Measurements from ENCODE around the gene KCNK5. TPM values are rescaled to one million over a fixed set of nuclear protein-coding genes. Genes with fewer than 3 reads are reported as not detected.
A peak's percentile ranks its signal among the peaks of the same experiment; 100 is the strongest.

Gene KCNK5
- total and polyA plus RNA-seq, 2 of the 8 experiments (the other 6 are each of a cell fraction or from before 2014, with no cell fraction given), result 20.9 to 44.3 TPM

GRCh38 chr6:39243809-39244208 lies 14.5 kb upstream of the KCNK5 start:
- no peak overlapping the region for H3K56ac ChIP-seq (replicated peaks; ENCODE audit: insufficient read length, low read depth, low read length)
- FAIRE-seq (no peak), DNase-seq (ENCODE audit: low read depth in 1 of 2, low spot score in 2 of 2) (no peak)
- H3K79me2 ChIP-seq (ENCODE audit: control insufficient read depth in 1 of 2, insufficient read depth in 2 of 2, low read length in 2 of 2), result no peaks in the 10 kb centered on the region
- H3K23me2 ChIP-seq (ENCODE audit: low read depth, low read length), result no peaks in the 10 kb centered on the region
- no peak overlapping the region for H3K27ac ChIP-seq (ENCODE audit: low read depth, low read length)
- 85% methylated on average over 9 of the region's 9 CpGs; no CpG with 5 or more reads in 1 of the 2 experiments for WGBS, 2 experiments (ENCODE audit: extremely low coverage in 1 of 2, insufficient coverage in 1 of 2, insufficient read length in 1 of 2, insufficient replicate concordance in 2 of 2, low coverage in 1 of 2, low lambda C conversion rate in 2 of 2, missing lambda C conversion rate in 1 of 2)
- no peaks in the 10 kb centered on the region for H4K20me1 ChIP-seq (replicated peaks in 1 of 2; ENCODE audit: control insufficient read depth in 1 of 2, insufficient read depth in 2 of 2, low read length in 2 of 2)
- CTCF ChIA-PET (ENCODE audit: partially characterized antibody), result interaction anchor here (0.7 to 72.8 kb wide), 11 partner anchors 9 to 270 kb away, joined by 3 to 1738 read pairs (median 4); partner anchors contain the start of gene KCNK17
- no peak overlapping the region; a peak in 1 of 7 replicates for H3K9ac ChIP-seq (replicated peaks in 1 of 4; ENCODE audit: extremely low read depth in 1 of 4, low read depth in 3 of 4, low read length in 3 of 4)
- no peak overlapping the region for H4K8ac ChIP-seq (ENCODE audit: extremely low read depth, insufficient read depth, low read length)
- no peak overlapping the region for H3K4me2 ChIP-seq (ENCODE audit: insufficient read depth in 1 of 2, low read depth in 2 of 2, low read length in 2 of 2)
- H3K9me3 ChIP-seq (ENCODE audit: insufficient read depth in 2 of 2, low read depth in 1 of 2, low read length in 1 of 2), result no peaks in the 10 kb centered on the region
- peak overlapping the region; percentile 19; the same call in 1 of the 2 replicates for H2BK15ac ChIP-seq (ENCODE audit: low read length)
- POLR2A ChIA-PET (ENCODE audit: partially characterized antibody), result interaction anchor here (1.2 to 2.2 kb wide), 3 partner anchors 14 to 30 kb away, joined by 3 to 9 read pairs (median 3); partner anchors contain the start of gene KCNK5
- no peak overlapping the region for H2AK5ac ChIP-seq (ENCODE audit: low read depth, low read length)
- H3K27me3 ChIP-seq (replicated peaks in 1 of 4; ENCODE audit: control insufficient read depth in 3 of 4, extremely low read depth in 1 of 4, insufficient read depth in 3 of 4, low read length in 3 of 4), result no peaks in the 10 kb centered on the region; a peak in 1 of 7 replicates
- H3K14ac ChIP-seq (ENCODE audit: insufficient read length), result no peak overlapping the region
- no peak overlapping the region for H2BK20ac ChIP-seq (ENCODE audit: low read length)
- H3K23ac ChIP-seq (ENCODE audit: insufficient read length), result no peak overlapping the region
- H2BK5ac ChIP-seq (ENCODE audit: low read depth, low read length), result no peak overlapping the region
- no peaks in the 10 kb centered on the region for H3K79me1 ChIP-seq (ENCODE audit: low read depth, low read length)
- no peaks in the 10 kb centered on the region for H3K36me3 ChIP-seq (ENCODE audit: control insufficient read depth in 2 of 4, insufficient read depth in 4 of 4, low read length in 3 of 4)
- no peak overlapping the region for H4K5ac ChIP-seq (ENCODE audit: insufficient read length, low read depth, low read length)
- peak overlapping the region; percentile 74; the same call in 1 of the 2 replicates for H2AFZ ChIP-seq (ENCODE audit: low read length)
- H3K4ac ChIP-seq (replicated peaks; ENCODE audit: insufficient read length, low read depth, low read length), result no peak overlapping the region
- H4K91ac ChIP-seq (replicated peaks; ENCODE audit: insufficient read length, low read length), result no peak overlapping the region
- no peak overlapping the region for H3K4me3 ChIP-seq (ENCODE audit: extremely low read depth in 1 of 4, insufficient read depth in 2 of 4, low read depth in 3 of 4, low read length in 4 of 4)
- H2BK120ac ChIP-seq (replicated peaks; ENCODE audit: low read depth, low read length), result no peak overlapping the region
- H2BK12ac ChIP-seq (ENCODE audit: low read depth, low read length), result peak overlapping the region; percentile 96; the same call in 1 of the 2 replicates
- H3K4me1 ChIP-seq (replicated peaks in 1 of 4; ENCODE audit: control insufficient read depth in 3 of 4, insufficient read depth in 4 of 4, low read length in 3 of 4), result peaks cover 0 to 2% (median 1%) of the 10 kb centered on the region in 4 experiments; a peak in 3 of 7 replicates
- H3K18ac ChIP-seq (ENCODE audit: extremely low read depth, low read length), result no peak overlapping the region; the same call in none of the 2 replicates
- TF ChIP-seq KDM4A (IDR thresholded peaks at IDR 0.05; ENCODE audit: low read depth, low read length, severe bottlenecking) (no peak), CREB1 (IDR thresholded peaks at IDR 0.05) (no peak), EZH2 (IDR thresholded peaks at IDR 0.05; ENCODE audit: low read depth, low read length, severe bottlenecking) (no peak)
